HG03354 (cell line): Measurements from ENCODE around the gene EPS15.
"Not testable (repeated sequence)": the region's sequence is repeated elsewhere in the genome, so short reads cannot be mapped to it uniquely, and the experiment has no call there.

Source experiments
- ATAC-seq: cut with Tn5 transposase; IDR thresholded peaks from one replicate; pipeline ENCODE4 v1.9.1; 2021; ENCODE audit warnings: mild to moderate bottlenecking; ENCODE audit not compliant: unreplicated experiment, poor library complexity, severe bottlenecking

Gene EPS15

DNA sequence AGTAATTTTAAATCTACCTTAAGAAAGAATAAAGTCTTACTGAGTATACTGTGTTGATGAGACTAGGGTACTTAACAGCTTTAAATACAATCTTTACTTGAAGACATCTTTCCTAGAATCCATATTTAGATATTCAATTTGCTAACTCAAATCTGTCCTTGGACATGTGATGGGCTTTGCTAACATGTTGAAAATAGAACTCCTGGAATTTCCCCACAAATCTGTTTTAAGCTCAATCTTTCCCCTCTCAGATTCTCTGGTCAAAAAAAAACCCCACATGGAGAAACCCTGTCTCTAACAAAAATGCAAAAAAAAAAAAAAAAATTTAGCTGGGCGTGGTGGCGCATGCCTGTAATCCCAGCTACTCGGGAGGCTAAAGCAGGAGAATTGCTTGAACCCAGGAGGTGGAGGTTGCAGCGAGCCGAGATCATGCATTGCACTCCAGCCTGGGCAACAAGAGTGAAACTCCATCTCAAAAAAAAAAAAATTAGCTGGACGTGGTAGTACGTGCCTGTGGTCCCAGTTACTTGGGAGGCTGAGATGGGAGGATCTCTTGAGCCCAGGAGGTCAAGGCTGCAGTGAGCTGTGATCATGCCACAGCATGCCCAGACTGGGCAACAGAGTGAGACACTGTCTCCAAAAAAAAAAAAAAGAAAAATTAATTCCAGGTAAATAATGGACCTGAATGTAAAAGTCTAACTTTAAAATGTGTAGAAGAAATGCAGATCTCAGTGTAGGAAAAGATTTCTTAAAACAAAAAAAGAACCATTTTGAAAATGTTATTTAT is 109.1 kb downstream of the EPS15 start:
- ATAC-seq = not testable (repeated sequence)

DNA sequence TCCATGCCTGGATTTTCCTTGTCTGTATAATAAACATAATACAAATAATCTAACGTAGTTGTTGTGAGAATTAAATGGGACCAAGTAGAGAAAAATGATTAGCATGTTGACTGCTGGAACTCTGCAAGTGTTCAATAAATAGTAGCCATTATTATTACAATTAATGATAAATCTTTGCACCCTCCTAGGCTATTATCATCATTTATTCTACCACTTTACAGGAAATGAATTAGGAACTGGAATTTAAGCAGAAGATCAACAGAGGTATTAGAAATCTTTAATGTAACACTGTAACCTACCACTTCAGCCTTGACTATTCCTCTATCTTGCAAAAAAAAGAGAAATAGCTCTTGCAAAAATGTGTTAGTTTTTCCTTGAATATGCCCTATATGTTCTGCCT is 126.8 kb downstream of the EPS15 start:
- no peak for ATAC-seq

DNA sequence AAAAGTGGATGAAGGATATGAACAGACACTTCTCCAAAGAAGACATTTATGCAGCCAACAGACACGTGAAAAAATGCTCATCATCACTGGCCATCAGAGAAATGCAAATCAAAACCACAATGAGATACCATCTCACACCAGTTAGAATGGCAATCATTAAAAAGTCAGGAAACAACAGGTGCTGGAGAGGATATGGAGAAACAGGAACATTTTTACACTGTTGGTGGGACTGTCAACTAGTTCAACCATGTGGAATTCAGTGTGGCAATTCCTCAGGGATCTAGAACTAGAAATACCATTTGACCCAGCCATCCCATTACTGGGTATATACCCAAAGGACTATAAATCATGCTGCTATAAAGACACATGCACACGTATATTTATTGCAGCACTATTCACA is 128.4 kb downstream of the EPS15 start:
- not testable (repeated sequence) for ATAC-seq

DNA sequence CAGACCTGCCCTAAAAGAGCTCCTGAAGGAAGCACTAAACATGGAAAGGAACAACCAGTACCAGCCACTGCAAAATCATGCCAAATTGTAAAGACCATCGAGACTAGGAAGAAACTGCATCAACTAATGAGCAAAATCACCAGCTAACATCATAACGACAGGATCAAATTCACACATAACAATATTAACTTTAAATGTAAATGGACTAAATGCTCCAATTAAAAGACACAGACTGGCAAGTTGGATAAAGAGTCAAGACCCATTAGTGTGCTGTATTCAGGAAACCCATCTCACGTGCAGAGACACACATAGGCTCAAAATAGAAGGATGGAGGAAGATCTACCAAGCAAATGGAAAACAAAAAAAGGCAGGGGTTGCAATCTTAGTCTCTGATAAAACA is 131.8 kb downstream of the EPS15 start:
- not testable (repeated sequence) for ATAC-seq

DNA sequence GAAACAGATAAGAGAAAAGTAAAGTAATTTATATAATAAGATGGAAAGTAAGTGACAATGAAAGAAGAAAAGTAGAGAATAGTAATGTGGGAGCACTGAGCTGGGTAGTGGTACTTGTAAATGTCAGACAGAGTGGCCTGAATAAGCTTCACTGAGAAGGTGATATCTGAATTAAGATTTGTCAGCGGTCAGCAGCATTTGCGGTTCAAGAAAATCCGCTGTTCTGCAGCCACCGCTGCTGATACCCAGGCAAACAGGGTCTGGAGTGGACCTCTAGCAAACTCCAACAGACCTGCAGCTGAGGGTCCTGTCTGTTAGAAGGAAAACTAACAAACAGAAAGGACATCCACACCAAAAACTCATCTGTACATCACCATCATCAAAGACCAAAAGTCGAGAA is 132.8 kb downstream of the EPS15 start:
- ATAC-seq = not testable (repeated sequence)

DNA sequence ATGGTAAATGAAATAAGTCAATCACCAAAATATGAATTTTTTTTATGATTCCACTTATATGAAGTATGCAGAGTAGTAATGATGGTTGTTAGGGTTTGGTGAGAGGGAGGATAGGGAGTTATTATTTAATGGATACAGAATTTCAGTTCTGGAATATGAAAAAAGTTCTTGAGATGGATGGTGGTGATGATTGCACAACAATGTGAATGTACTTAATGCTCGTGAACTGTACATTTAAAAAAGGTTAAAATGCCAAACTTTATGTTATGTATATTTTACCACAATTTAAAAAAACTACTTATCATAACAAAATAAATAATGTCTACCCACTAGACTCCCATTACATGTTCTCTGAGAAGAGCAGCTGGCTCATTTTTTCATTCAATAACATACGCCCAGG is 133.3 kb downstream of the EPS15 start:
- ATAC-seq = no peak

DNA sequence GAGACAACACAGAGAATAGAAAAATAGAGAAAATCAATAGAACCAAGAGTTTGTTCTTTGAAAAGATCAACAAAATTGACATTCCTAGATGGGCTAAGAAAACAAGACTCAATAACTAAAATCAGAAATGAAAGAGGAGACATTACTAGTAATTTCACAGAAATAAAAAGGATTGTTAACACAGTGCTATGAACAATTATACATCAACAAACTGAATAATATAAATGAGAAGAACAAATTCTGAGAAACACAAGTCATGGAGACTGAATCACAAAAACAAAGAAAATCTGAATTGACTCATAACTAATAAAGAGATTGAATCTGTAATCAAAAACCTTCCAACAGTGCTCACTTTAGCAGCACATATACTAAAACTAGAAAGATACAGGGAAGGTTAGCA is 137.1 kb downstream of the EPS15 start:
- no peak for ATAC-seq

DNA sequence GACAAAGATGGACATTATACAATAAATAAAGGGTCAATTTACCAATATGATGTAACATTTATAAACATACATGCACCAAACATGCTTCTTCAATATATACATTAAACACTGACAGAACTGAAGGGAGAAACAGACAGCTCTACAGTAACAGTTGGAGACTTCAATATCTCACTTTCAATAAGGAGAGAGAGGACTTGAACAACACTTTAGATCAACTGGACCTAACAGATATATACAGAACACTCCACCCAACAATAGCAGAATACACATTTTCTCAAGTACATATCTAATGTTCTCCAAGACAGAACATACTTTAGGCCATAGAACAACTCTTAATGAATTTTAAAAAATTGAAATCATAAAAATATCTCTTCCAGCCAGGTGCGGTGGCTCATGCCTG is 138.1 kb downstream of the EPS15 start:
- no peak for ATAC-seq

DNA sequence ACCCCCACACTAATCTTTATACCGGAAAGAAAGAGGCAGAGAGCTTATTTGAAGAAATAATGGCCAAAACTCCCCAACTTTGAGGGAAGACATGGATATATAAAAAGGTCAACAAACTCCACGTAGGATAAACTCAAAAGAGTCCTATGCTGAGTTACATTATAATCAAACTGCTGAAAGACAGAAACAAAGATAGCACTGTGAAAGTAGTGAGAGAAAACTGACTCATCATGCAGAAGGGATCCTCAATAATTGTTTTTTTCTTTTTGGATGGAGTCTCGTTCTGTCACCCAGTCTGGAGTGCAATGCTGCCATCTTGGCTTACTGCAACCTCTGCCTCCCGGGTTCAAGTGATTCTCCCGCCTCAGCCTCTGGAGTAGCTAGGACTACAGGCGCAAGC is 140.2 kb downstream of the EPS15 start:
- ATAC-seq = no peak

DNA sequence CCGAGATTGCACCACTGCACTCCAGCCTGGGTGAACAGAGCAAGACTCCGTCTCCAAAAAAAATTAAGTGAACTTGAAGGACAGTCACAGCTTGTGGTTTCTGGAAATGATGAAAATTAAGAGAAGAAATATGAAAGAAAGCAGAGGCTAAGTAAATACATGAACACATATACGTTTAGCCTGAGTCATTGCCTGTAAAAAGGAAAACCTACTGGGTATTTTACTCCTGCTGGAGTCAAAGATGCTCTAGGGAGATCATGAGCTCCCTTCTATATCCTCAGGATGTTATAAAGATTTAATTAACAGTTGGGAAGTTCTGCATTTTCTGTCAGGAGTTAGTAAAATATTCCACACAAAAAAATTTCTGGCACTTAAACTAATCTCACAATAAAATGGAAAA is 145.2 kb downstream of the EPS15 start:
- no peak for ATAC-seq

DNA sequence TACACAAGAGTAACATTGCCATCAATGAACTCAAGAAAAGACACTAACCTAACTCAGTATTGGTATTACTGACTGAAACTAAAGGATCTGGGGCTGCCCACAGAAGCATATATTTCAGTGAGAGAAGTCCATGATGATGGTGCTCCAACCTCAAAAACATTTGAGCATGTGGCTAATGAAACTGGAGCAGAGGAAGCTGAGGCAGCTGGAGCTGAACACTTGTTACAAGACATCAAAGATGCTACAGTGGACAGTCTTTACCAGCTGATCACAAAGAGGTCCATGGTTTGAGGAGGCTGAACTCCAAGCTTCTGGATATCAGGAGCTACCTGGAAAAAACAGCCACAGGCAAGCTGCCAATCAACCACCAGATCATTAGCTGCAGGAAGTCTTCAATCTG is 146.5 kb downstream of the EPS15 start:
- no peak for ATAC-seq

DNA sequence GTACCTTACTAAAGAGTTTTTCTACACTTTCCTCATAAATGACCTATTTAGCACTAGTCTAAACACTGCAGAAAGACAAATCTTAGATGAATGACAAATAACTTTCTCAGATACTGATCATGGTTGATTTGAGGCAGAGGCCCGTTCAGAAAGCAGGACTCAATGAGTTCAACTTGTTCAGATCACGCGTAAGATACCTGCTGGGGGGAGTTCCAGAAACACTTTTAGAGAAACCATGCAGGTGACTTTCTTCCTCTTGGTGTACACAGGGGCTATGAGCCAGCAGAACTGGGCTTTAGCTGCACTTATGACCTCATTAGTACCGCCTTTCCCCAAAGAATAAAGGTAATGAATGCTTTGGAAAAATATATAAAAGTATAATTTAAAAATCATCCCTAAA is 149.9 kb downstream of the EPS15 start:
- ATAC-seq = no peak

DNA sequence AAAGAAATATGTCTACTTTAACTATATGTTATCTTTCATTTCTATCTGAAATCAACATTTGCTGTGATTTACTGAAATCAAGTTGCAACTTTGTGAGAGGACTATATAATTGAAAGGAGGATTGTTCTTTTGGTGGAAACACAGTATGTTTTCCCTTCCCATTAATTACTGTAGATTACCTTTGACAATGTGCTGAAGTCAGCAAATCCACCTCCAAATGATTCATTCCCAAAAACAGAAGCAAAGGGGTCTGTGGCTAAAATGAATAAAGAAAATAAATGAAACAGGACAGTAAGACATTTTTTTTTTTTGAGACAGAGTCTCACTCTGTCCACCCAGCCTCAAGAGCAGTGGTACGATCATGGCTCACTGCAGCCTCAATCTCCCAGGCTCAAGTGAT is 153.3 kb downstream of the EPS15 start:
- ATAC-seq = no peak

DNA sequence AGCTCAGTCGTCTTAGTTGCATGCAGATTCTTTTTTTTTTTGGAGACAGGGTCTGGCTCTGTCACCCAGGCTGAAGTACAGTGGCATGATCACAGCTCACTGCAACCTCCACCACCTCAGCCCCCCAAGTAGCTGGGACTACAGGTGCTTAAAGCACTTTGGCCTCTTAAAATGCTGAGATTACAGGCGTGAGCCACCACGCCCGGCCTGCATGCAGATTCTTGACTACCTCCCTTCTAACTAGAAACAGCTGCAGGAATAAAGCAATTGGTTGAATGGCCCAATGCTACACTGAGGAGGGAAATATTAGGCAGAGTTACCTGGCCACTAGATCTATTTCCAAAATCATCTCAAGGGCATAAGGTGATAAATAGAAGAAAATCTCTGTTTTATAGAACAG is 159.2 kb downstream of the EPS15 start:
- no peak for ATAC-seq

DNA sequence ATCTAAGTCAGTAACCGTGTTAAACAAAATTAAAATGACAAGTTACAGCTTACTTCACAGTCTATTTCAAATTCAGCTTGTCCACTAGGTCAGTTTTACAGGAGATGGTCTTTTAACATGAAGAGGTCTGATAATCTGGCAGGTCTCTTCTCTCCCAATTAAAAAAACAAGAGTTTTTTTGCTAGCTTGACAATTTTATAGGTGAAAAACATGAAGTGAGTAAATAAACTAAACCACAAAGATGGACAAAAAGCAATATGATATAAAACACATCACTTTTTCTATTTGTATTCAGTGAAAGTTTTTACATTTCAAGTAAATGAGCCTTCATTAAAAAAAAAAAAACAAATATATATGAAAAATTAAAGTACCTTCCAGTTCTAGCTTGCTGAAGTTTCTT is 163.7 kb downstream of the EPS15 start:
- no peak for ATAC-seq

DNA sequence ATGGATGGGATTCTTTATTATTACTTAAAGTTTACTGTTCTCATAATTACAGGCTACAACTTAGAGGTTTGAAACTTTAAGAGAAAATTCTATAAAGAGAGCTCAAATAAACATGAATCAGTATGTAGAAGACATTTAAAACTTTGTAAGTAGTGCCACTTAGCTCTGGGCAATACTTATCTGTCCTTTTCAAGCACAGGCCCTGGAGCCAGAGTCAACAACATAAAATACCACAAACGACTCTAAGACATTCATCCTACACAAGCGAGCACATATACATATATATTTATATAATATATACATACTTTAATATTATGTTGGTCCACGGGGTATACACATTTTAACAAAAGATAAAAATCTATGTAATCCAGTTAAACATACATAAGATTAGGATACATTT is 164.7 kb downstream of the EPS15 start:
- ATAC-seq = no peak

DNA sequence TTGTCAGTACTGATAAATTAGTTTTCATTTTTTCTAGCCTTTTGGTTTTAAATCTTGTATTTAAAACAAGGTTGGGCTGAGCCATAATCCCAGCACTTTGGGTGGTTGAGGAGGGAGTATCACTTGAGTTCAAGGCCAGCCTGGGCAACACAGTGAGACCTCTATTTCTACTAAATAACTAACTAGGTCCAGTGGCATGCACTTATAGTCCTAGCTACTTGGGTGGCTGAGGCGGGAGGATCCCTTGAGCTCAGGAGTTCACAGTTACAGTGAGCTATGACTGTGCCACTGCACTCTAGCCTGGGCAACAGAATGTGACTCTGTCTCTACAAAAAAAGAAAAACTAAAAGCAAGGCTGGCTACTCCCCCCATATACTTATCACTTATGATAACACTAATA is 167.2 kb downstream of the EPS15 start:
- no peak for ATAC-seq

DNA sequence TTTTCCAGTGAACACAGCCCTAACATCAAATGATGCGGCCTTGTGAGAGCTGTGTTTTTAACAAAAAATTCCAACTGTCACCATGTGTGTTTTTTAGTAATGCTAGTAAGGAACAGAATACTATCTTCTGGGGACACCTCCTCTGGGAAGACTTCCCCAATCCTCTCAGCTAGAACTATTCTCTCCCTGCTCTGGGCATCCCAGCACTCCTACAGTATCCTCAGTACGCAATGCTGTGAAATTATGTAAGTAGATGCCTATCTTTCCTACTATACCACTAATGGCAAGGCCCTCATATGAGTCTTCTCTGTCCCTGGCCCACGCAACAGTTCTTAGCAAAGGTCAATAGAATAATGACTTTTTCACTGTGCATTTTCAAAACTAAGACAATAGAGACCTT is 169.2 kb downstream of the EPS15 start:
- ATAC-seq = no peak

DNA sequence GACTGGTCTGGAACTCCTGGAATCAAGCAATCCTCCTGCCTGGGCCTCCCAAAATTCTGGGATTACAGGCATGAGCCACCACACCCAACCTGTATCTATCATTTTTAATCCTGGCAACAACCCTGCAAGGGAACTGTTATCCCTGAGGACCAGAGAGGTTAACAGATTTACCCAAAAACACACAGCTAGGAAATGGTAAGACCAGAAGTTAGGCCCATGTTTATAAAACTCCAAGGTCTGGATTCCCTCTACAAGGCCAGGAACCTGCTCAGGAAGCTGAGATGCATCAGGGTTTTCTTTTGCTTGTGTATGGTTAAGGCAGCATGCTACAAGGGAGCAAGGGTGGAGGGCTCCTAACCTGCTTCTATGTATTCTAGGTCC is 170.9 kb downstream of the EPS15 start:
- no peak for ATAC-seq

DNA sequence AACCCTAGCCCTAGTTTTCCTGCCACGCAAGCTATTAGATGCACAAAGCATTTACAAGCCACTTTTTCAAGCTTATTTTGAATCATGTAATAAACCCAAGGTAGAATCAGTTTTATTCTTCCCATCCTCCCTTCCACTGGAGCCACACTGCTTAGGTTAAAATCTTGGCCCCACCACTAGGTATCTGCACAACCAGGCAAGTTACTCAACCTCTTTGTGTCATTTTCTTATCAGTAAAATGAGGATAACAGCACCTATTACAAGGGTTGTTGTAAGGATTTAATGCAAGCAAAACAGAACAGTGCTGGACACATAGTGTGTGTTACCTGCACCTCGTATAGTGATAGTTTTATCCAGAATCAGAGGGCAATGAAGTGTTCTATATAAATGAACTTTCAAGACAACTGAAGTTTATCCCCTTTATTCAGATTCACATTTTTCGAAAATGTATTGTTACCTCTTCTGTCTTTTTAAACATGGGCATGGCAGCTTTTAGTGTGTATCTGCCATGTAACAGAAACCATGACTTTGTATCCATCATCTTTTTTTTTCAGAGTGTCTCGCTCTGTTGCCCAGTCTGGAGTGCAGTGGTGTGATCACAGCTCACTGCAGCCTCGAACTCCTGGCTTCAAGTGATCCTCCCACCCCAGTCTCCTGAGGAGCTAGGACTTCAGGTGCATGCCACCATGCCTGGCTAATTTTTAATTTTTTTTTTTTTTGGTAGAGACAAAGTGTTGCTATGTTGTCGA is 171.5 kb downstream of the EPS15 start:
- no peak for ATAC-seq
